GM21515 (cell line): ENCODE data around the gene CDC42SE2.

Experiments used
- ATAC-seq: cut with Tn5 transposase; IDR thresholded peaks from one replicate; pipeline ENCODE4 v1.9.1; 2021; ENCODE audit not compliant: unreplicated experiment

Gene CDC42SE2

GRCh38 chr5:131426011-131426410 lies 162.2 kb downstream of the CDC42SE2 start:
- ATAC-seq: no peak

GRCh38 chr5:131430794-131431193 lies 166.9 kb downstream of the CDC42SE2 start:
- ATAC-seq: no peak

DNA sequence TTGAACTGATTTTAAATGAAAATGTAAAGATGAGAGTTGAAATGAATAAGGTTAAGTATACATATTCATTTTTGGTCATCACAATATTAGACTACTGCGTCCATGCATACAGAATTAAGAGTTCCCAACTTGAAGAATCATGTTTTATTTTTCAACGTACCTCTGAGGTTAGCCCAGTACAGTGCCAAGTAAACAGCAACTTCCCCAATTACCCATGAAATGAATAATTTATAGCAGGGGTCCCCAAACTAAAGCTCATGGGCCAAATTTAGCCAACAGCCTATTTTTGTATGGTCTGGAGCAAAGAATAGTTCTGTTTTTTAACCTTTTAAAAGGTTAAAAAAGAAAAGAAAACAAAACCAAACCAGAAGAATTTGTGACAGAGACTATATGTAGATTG lies 167.9 kb downstream of the CDC42SE2 start:
- ATAC-seq: no peak

DNA sequence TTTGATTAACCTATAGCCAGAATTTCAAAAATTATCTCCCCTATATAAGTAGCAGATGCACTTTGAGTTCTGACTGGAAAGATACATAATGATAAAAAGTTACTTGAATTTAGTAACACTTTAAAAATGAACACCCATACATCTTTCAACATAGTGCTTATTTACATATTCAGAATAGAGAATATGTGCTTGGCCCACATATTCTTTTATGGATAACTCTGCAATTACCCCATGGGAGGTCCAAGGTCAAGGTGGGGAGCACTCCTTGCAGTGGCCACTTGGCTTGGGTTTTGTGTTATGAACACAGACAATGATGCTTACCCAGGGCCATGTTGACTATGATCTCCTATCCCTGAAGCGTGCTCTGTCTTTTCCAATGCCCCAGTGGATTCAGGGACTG lies 169.3 kb downstream of the CDC42SE2 start:
- ATAC-seq: no peak

DNA sequence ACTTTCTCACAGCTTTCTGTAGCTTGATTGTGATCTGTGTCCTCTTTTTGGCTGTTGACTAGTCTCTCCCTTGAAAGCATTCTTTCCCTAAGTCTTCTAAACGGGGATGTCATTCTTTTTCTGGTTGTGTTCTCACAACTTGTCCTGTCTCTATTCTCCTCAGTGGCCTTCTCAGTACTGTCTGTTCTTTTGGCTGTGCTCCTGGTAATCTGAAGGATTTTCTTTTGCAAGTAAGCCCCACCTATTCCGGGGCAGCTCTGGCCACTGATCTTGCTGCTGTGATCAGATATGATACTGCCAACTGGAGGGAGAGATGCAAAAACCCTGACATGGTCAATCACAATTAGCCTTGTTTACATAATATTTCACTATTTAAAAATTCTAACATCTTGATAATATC lies 172.2 kb downstream of the CDC42SE2 start:
- ATAC-seq: no peak

- ATAC-seq: no peak
Observed at GRCh38 chr5:131441184-131441583, 177.3 kb downstream of the CDC42SE2 start.
